ENCODE results near the gene ASH1L.

Gene ASH1L

GRCh38 chr1:155326020-155326526 is 236.5 kb downstream of the ASH1L start:
- no peak for DNase-seq (ENCODE audit: low spot score)

DNA sequence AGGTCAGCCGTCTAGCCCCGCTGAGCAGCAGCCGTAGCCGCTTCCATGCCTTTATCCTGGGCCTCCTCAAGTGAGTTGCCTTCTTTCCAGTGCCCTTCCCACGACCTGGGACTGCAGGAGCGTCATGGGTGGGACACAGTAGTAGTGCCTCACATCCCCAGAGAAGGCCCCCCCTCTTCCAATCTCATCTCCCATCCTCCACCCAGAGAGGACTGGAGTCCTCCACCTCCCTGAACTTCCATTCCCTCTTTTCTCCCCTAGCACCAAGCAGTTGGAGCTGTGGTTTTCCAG is 237.1 kb downstream of the ASH1L start:
- DNase-seq (ENCODE audit: low spot score) = no peak

- DNase-seq (ENCODE audit: low spot score) = peak; percentile 73
These were observed 237.6 kb downstream of the ASH1L start for GRCh38 chr1:155324717-155325602.

DNA sequence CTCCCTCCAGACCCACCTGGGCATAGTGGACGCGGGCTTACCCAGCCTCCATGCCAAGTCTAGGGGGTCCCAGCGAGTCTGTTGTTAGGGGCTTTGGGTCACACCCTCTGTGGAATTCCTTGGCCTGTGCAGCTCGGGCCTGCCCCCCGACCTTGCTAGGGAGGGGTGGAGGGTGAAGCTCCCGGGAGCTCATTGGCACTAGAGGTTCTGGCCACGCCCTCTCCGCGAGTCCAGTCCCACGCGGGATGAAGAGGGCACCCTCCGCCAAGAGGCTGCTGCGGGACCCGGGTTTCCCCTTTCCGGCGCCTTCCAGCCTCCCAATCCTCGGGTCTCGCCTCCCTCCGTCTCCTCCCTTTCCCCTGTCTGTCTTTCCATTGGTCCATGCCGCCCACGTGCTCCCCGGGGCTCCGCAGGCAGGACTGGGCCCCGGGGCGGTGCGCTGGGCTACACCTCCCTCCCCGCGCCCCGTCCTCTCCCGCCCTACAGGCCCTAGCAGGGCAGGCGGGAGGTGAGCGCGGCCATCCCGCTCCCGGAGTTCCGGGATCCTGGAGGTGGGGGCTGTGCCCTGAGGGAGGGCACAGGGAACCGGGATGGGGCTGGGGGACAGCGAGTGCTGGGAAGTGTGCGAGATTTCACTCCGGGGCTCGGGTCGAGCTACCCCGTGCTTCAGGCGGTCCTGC is 238.4 kb downstream of the ASH1L start:
- peak; percentile 99 for DNase-seq (ENCODE audit: low spot score)

- DNase-seq (ENCODE audit: low spot score) = peak; percentile 90
These were observed 238.9 kb downstream of the ASH1L start for GRCh38 chr1:155323729-155324036.

DNA sequence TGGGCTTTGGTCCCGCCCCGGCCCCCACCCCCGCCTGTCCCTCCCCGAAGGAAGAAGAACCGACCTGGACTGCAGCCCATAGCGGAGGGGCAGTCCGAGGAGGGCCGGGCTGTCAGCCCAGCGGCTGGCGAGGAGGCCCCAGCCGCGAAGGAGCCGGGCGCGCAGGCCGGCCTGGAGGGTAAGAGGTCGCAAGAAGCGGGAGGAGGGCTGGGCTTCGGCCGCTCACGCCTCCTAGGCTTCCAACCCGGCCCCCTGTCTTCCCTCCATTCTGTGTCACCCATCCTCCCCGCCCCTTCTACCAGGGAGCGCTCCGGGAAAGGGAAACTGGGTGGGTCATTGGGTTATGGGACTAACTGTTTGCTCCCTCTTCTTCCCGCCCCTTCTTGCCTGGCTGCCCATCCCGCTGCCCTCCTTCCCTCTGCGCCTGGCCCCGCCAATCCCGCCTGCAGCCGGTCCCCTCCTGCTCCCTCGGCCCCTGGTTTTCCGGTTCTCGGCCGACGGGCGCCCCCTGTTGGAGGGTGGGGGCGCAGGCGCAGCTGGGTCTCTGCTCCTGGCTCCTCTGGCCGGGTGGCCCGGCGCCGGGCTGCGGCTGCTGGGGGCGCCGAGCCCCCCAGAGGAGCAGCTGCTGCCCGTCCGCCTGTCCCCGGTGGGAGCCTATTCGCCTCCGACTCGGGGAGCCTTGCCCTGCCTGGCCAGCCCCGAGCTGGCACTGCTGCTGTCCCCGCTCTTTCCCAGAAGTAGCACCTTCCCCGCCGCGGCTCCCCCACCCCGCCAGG is 239.5 kb downstream of the ASH1L start:
- DNase-seq (ENCODE audit: low spot score) = peak; percentile 96

- peak; percentile 71 for DNase-seq (ENCODE audit: low spot score)
These were observed 240.0 kb downstream of the ASH1L start for GRCh38 chr1:155322571-155322952.

DNA sequence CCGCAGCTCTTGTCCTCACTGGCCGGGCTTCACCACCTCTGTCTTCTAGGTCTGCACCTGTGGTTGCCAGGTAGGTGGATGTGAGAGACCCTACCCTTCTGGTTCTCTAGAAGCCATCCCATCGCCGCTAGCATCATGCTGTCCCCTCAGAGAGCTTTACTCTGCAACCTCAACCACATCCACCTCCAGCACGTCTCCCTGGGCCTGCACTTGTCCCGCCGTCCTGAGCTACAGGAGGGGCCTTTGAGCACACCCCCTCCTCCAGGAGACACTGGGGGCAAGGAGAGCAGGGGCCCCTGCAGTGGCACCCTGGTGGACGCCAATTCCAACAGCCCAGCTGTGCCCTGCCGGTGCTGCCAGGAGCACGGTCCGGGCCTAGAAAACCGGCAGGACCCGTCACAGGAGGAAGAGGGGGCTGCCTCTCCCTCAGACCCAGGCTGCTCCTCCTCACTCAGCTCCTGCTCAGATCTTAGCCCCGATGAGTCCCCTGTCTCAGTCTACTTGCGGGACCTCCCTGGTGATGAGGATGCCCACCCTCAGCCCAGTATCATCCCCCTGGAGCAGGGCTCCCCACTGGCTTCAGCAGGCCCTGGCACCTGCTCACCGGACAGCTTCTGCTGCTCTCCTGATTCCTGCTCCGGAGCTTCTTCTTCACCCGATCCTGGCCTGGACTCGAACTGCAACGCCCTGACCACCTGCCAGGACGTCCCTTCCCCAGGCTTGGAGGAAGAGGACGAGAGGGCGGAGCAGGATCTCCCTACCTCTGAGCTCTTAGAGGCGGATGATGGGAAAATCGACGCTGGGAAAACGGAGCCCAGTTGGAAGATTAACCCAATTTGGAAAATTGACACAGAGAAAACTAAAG is 240.7 kb downstream of the ASH1L start:
- no peak for DNase-seq (ENCODE audit: low spot score)

DNA sequence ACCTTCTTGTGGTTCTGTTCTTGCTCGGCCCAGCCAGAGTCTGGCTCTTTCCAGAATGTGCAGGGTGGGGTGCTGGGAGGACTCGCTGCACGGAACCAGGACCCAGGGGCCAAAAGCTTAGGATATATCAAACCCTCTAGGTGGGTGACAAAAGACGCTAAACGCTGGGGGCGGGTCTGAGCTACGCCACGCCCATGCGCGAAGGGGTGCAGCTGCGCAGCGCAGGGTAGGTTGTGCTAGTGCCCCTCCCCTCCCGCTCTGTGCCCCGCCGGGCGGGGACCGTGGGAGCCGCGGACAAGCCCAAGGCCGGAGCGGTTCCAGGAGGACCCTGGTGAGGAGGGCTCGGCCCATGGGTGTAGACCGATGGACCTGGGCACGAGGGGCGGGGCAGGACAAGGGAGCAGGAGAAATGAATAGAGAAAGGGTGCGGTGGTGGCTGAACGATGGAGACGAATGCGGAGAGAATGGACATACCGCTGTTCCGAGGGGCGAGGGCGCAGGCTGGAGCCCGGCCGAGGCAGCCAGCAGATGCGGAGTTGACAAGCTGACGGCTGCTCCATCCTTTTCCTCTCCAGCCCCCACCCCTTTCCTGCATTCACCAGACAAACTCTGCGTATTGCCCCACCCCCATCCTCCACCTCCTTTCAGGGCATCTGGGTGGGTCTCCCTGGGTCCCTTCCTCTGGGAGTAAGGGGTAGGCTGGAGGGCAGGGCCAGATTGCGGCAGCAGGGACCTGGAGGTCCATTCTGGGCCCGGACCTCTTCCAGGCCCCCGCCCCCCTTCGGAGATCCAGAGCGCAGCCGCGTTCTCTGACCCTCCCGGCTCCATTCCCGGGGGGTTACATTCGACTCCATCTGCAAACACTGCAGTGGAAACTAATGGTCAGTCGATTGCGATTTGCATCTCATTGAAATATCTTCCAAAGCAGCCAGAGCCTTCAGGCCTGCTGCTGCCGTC is 241.7 kb downstream of the ASH1L start, which contains the start of gene RUSC1:
Gene RUSC1, plus strand, starts transcription at position 234 of the 957 bp plus-strand sequence. CDS start 880 bp downstream, outside the sequence.
- DNase-seq (ENCODE audit: low spot score) = peak; percentile 80

- DNase-seq (ENCODE audit: low spot score) = no peak
These were observed 242.4 kb downstream of the ASH1L start for GRCh38 chr1:155320252-155320651.

GRCh38 chr1:155319536-155319935 is 243.1 kb downstream of the ASH1L start:
- DNase-seq (ENCODE audit: low spot score) = no peak

DNA sequence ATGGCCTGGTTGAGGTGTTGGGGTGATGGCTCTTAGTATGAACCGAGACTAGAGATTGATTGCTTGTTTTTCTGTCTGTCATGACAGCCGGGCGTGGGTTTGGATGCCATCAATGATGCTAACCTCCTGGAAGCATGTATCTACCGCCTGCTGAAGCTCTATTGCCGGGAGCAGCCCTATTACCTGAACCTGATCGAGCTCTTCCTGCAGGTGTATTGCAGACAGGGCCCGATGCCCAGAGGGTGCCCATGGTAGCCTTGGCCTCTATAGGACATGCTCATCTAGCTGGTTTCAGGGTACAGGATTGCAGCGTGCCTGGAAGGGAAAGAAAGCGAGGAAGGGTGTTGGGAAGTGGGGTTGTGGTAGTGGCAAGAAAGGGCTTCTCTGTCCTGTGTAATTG is 244.5 kb downstream of the ASH1L start:
- no peak for DNase-seq (ENCODE audit: low spot score)

DNA sequence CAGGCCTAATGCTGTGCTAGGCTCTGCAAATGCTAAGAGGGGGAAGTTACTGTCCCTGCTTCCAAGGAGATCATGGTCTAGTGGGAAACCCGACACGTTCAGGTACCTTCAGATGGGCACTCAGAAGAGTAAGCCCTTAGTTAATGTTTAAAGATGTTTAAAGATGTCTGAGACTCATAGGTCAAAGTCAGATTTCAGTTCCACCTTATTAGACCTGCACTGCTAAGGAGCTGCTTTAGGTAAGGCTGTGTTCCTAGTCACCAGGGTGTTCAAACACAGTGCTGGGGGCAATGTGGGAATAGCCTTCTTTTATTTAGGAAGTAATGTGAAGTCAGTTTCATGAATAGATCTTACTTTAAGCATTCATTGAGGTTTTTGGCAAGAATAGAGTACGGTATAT is 245.7 kb downstream of the ASH1L start:
- no peak for DNase-seq (ENCODE audit: low spot score)

- no peak for DNase-seq (ENCODE audit: low spot score)
These were observed 249.3 kb downstream of the ASH1L start for GRCh38 chr1:155313261-155313660.

- no peak for DNase-seq (ENCODE audit: low spot score)
These were observed 253.1 kb downstream of the ASH1L start for GRCh38 chr1:155309423-155310021.

GRCh38 chr1:155308493-155309422 is 253.8 kb downstream of the ASH1L start, which contains the start of gene FDPS:
Gene FDPS, plus strand, starts transcription at chr1:155308866. Its CDS starts 924 bp downstream, at chr1:155309790.
- peak; percentile 99 for DNase-seq (ENCODE audit: low spot score)

GRCh38 chr1:155307247-155307740 is 255.3 kb downstream of the ASH1L start:
- no peak for DNase-seq (ENCODE audit: low spot score)

- peak; percentile 75 for DNase-seq (ENCODE audit: low spot score)
These were observed 256.7 kb downstream of the ASH1L start for GRCh38 chr1:155305881-155306391.

Data from hepatic stellate cell (primary cell).